ENCODE results near the gene IPO4. TPM values are rescaled to one million over a fixed set of nuclear protein-coding genes. Genes with fewer than 3 reads are reported as not detected.
A peak's percentile ranks its signal among the peaks of the same experiment; 100 is the strongest.
"Not testable (repeated sequence)": the region's sequence is repeated elsewhere in the genome, so short reads cannot be mapped to it uniquely, and the experiment has no call there.

Gene IPO4
- total RNA-seq, 2 experiments from 2014 or later, result 98.4 to 102 TPM

DNA sequence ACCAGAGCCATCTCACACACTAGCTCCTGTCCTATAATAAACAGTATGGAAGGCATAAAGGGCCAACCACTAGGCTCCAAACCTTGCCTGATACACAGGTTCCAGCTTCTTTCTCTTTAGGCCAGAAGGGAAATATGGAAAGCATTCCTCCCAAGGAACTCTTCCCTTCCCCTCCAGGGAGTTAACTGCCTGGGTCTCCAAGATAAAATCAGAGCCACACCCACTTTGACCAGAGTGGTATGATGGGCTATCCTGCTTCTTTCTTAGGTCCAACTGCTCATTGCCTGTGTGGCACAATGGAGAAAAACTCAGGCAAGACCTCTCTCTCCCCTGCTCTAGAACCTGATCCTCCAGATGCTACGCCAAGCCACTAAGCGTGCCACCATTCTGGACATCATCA, 19.0 kb upstream of the IPO4 start:
- Mint-ChIP-seq H3K4me1 (ENCODE audit: low read depth) (peaks cover 50% of the 10 kb centered on the region), H3K27ac (peak overlapping the region; percentile 60), H3K4me3 (no peak overlapping the region), H3K9me3 (peaks cover 5% of the 10 kb centered on the region), H3K36me3 (ENCODE audit: low read depth) (peaks cover 73% of the 10 kb centered on the region), H3K27me3 (no peaks in the 10 kb centered on the region)
- TF ChIP-seq, protein P1, sequence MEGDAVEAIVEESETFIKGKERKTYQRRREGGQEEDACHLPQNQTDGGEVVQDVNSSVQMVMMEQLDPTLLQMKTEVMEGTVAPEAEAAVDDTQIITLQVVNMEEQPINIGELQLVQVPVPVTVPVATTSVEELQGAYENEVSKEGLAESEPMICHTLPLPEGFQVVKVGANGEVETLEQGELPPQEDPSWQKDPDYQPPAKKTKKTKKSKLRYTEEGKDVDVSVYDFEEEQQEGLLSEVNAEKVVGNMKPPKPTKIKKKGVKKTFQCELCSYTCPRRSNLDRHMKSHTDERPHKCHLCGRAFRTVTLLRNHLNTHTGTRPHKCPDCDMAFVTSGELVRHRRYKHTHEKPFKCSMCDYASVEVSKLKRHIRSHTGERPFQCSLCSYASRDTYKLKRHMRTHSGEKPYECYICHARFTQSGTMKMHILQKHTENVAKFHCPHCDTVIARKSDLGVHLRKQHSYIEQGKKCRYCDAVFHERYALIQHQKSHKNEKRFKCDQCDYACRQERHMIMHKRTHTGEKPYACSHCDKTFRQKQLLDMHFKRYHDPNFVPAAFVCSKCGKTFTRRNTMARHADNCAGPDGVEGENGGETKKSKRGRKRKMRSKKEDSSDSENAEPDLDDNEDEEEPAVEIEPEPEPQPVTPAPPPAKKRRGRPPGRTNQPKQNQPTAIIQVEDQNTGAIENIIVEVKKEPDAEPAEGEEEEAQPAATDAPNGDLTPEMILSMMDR (IDR thresholded peaks at IDR 0.05), result no peak
- POLR2A ChIA-PET, result interaction anchor here (1.0 to 8.5 kb wide), 5 partner anchors 8 to 52 kb away, joined by 3 to 58 read pairs (median 5); partner anchors contain the start of genes MDP1 and TM9SF1
- ATAC-seq (no peak), DNase-seq (no peak)
- CTCF ChIA-PET, result interaction anchor here (1.6 kb wide), 1 partner anchor 101 kb away, joined by 5 read pairs; no protein-coding TSS in a partner anchor
- intact Hi-C loops (cut with micrococcal nuclease), result no loop called here

DNA sequence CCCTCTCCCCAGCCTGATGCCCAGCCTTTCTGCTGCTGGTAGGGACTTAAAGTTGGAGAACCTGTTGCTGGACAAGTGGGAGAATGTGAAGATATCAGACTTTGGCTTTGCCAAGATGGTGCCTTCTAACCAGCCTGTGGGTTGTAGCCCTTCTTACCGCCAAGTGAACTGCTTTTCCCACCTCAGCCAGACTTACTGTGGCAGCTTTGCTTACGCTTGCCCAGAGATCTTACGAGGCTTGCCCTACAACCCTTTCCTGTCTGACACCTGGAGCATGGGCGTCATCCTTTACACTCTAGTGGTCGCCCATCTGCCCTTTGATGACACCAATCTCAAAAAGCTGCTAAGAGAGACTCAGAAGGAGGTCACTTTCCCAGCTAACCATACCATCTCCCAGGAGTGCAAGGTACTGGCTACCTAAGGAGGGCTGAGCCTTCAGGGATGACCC, 18.5 kb upstream of the IPO4 start:
- TF ChIP-seq, protein P1 (IDR thresholded peaks at IDR 0.05), result no peak
- Mint-ChIP-seq H3K9me3 (peaks cover 8% of the 10 kb centered on the region), H3K36me3 (ENCODE audit: low read depth) (peaks cover 76% of the 10 kb centered on the region), H3K27ac (peak overlapping the region; percentile 60), H3K4me1 (ENCODE audit: low read depth) (peaks cover 50% of the 10 kb centered on the region), H3K27me3 (no peaks in the 10 kb centered on the region), H3K4me3 (no peak overlapping the region)
- ChIA-PET CTCF (interaction anchor here (1.6 kb wide), 1 partner anchor 101 kb away, joined by 5 read pairs; no protein-coding TSS in a partner anchor), POLR2A (interaction anchor here (0.8 to 8.5 kb wide), 6 partner anchors 9 to 51 kb away, joined by 3 to 58 read pairs (median 4); partner anchors contain the start of genes MDP1 and TM9SF1)
- ATAC-seq, result peak; percentile 30
- no peak for DNase-seq
- intact Hi-C loops (cut with micrococcal nuclease), result no loop called here

DNA sequence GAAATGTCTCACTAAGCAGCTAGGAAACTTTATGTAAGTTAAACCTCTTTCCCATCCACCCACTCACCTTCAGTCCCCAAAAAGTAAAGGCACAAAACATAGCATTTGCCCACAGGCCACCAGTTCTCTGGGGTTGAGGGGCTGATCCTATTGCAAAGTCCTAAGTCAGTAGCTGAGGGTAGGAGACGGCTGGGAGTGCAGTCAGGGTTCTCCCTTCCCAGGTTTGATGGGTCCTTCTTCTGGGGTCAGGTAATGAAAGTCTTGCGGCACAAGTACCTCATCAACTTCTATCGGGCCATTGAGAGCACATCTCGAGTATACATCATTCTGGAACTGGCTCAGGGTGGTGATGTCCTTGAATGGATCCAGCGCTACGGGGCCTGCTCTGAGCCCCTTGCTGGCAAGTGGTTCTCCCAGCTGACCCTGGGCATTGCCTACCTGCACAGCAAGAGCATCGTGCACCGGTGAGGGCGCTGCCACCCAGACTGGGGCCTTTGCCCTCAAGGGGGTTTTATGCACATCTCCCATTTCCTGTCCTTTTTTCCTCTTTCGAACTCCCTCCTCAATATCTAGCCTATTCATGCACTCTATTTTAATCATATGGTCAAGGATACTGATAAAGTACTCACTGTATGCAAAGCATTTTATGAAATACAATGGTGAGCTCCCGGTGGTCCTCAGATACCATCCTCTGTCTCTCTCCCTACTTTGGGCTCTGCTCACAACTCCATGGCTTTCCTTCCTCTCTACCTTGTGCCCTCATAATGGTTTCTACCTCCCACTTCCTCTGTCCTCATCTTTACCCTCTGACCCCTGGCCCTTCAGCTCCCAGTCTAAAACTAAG, 17.9 kb upstream of the IPO4 start:
- POLR2A ChIA-PET, result interaction anchor here (0.8 to 8.5 kb wide), 8 partner anchors 10 to 51 kb away, joined by 3 to 58 read pairs (median 5); partner anchors contain the start of genes IRF9, MDP1 and TM9SF1
- Mint-ChIP-seq H3K27ac (peak overlapping the region; percentile 60), H3K9me3 (peaks cover 11% of the 10 kb centered on the region), H3K4me1 (ENCODE audit: low read depth) (peaks cover 45% of the 10 kb centered on the region), H3K4me3 (no peak overlapping the region), H3K36me3 (ENCODE audit: low read depth) (peaks cover 76% of the 10 kb centered on the region), H3K27me3 (no peaks in the 10 kb centered on the region)
- CTCF ChIA-PET, result interaction anchor here (1.3 to 1.6 kb wide), 2 partner anchors 101 to 102 kb away, joined by 3 to 5 read pairs; no protein-coding TSS in a partner anchor
- TF ChIP-seq, protein P1 (IDR thresholded peaks at IDR 0.05), result no peak
- intact Hi-C loops (cut with micrococcal nuclease), result no loop called here
- ATAC-seq, result no peak
- no peak for DNase-seq

DNA sequence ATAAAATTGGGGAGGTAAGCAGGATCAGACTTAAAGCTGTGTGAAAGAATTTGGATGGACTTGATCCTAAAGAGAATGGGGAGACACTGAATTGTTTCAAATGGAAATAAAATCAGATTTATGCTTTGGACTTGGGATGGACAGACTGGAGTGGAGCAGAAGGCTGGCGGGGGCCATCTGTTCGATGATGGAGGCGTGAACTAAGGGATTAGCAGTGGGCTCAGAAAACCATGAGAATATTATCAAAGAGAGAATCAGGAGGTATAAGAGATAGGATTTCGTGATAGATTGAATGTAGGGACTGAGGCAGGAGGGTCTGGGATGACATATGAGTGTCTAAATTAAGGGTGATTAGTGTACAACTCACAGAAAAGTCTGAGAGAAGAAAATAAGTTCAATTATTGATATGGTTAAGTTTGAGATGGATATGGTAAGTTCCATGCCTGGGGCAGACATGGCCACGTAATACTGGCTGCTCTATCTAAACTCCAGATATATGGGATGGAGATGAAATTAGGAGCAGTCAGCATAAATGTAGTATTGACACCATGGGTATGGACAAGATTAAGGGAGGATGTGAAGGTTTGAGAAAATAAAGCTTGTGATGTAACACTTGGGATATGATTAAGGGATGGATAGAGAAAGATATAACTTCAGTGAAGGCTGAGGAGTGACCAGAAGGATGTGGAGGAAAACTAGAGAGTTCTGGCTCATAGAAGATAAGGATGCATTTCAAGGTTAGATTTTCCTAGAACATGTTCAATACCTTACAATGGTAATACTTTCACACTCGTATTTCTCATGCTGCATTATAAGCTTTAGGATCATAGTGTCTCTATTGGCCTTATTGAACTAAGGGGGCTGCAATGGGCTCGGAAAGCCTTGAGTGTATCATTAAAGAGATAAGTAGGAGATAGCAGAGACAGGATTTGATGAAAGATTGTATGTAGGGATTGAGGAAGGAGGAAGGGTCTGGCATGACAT, 15.8 kb upstream of the IPO4 start:
- Mint-ChIP-seq H3K27ac (peak overlapping the region; percentile 7), H3K9me3 (peaks cover 13% of the 10 kb centered on the region), H3K4me3 (no peak overlapping the region), H3K4me1 (ENCODE audit: low read depth) (peaks cover 44% of the 10 kb centered on the region), H3K27me3 (no peaks in the 10 kb centered on the region), H3K36me3 (ENCODE audit: low read depth) (peaks cover 77% of the 10 kb centered on the region)
- intact Hi-C loops (cut with micrococcal nuclease), result no loop called here
- ChIA-PET CTCF (interaction anchor here (1.8 kb wide), 2 partner anchors 44 to 103 kb away, joined by 4 to 5 read pairs; partner anchors contain the start of gene CIDEB), POLR2A (interaction anchor here (1.0 to 8.5 kb wide), 5 partner anchors 9 to 227 kb away, joined by 3 to 58 read pairs (median 4); partner anchors contain the start of genes CHMP4A, IRF9, MDP1 and TM9SF1)
- TF ChIP-seq, protein P1 (IDR thresholded peaks at IDR 0.05), result no peak
- ATAC-seq (no peak), DNase-seq (no peak)

DNA sequence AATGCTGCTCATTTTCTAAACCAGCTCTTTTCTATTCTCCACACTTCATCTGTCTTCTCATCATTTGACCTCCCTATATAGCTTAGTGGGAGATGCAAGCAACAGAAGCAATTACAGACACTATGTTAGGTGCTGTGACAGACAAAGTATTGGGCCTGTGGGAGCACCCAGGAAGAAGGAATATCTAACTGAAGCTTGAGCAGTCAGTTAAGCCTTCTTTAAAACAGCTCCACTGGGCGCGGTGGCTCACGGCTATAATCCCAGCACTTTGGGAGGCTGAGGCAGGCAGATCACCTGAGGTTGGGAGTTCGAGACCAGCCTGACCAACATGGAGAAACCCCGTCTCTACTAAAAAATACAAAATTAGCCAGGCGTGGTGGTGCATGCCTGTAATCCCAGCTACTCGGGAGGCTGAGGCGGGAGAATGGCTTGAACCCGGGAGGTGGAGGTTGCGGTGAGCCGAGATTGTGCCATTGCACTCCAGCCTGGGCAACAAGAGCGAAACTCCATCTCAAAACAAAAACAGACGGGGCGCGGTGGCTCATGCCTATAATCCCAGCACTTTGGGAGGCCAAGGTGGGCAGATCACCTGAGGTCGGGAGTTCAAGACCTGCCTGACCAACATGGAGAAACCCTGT, 14.8 kb upstream of the IPO4 start:
- H3K4me3 Mint-ChIP-seq; intact Hi-C loops (cut with micrococcal nuclease); ATAC-seq; DNase-seq; H3K27ac Mint-ChIP-seq; H3K27me3 Mint-ChIP-seq: not testable (repeated sequence)
- ChIA-PET POLR2A (interaction anchor here (1.0 to 8.5 kb wide), 4 partner anchors 8 to 42 kb away, joined by 3 to 58 read pairs (median 4); partner anchors contain the start of genes CHMP4A, IRF9 and TM9SF1), CTCF (interaction anchor here (1.1 to 1.8 kb wide), 3 partner anchors 43 to 104 kb away, joined by 3 to 5 read pairs (median 4); partner anchors contain the start of gene CIDEB)
- H3K36me3 Mint-ChIP-seq (ENCODE audit: low read depth), result peaks cover 82% of the 10 kb centered on the region
- peaks cover 53% of the 10 kb centered on the region for H3K4me1 Mint-ChIP-seq (ENCODE audit: low read depth)
- H3K9me3 Mint-ChIP-seq, result peaks cover 17% of the 10 kb centered on the region

DNA sequence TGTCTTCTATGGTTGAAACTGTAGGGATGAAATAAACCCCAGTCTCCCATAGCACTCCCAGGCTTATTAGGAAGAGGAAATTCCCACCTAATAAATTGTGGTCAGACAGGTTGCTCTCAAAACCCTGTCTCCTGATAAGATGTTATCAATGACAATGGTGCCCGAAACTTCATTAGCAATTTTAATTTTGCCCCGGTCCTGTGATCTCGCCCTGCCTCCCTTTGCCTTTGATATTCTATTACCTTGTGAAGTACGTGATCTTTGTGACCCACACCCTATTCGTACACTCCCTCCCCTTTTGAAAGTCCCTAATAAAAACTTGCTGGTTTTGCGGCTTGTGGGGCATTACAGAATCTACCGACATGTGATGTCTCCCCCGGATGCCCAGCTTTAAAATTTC, 13.9 kb upstream of the IPO4 start:
- ATAC-seq; intact Hi-C loops (cut with micrococcal nuclease); DNase-seq; H3K27ac Mint-ChIP-seq; H3K27me3 Mint-ChIP-seq; H3K4me3 Mint-ChIP-seq: not testable (repeated sequence)
- Mint-ChIP-seq H3K4me1 (ENCODE audit: low read depth) (peaks cover 49% of the 10 kb centered on the region), H3K9me3 (peaks cover 17% of the 10 kb centered on the region), H3K36me3 (ENCODE audit: low read depth) (peaks cover 76% of the 10 kb centered on the region)
- CTCF ChIA-PET, result interaction anchor here (1.1 to 1.8 kb wide), 3 partner anchors 42 to 105 kb away, joined by 3 to 5 read pairs (median 4); partner anchors contain the start of gene CIDEB
- POLR2A ChIA-PET, result interaction anchor here (1.0 kb wide), 1 partner anchor 11 kb away, joined by 3 read pairs; the partner anchor contains the start of gene CHMP4A

Measured in activated CD8-positive, alpha-beta T cell treated with anti-CD3 and anti-CD28 coated beads for 36 hours (primary cell).